RPMI7951 (cell line): Measurements from ENCODE around the gene SBNO2. TPM values are rescaled to one million over a fixed set of nuclear protein-coding genes. Genes with fewer than 3 reads are reported as not detected.
A peak's percentile ranks its signal among the peaks of the same experiment; 100 is the strongest.

Experiments used
- DNase-seq: peaks from one replicate; pipeline ENCODE4 v3.0.0-alpha.2; 2012; ENCODE audit warnings: low read depth
- total RNA-seq: library from RNA; depleted of rRNA; stranded (reverse); fragments of >200 nt; shearing (Covaris generic); gene quantifications from 2 replicates; pipeline ENCODE4 v1.2.3, GENCODE V29; 2014

SBNO2 gene
- total RNA-seq, 1 experiment from 2014 or later: 12.1 TPM

DNA sequence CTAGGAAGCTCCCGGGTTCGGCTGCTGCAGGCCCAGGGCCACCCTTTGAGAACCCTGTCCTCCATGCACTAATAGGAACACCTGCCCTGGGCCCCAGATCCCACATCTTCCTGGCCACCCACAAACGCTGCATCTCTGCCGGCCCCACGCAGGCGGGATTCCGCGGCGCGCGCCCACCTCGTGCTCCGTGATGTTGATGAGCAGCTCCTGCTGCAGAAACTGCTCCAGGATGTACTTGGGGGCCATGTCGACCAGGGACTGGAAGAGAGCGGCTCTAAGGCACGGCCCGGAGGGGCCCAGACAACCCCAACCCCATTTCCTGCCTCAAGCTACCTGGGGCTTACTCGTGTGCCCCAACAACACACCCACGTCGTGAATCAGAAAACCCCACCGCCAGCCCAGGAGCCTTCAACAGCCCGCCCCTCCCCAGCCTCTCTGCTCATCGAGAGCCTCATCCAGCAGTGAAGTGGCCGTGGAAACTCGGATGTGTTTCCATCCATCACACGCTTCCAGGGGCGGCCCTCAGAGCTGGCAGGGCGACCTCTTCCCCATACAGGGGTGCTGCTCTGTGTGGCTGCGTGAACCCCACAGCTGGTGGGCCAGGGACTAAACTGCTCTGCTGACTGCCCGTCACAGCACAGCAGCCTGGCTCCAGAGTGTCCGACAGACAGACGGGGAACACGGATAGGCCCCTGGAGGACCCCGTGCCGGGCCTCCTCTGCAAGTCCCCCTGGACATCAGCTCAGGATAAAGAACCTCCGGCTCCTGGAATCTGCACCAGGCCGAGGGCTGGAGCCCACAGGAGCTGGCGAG, 83.1 kb downstream of the SBNO2 start:
- no peak for DNase-seq

DNA sequence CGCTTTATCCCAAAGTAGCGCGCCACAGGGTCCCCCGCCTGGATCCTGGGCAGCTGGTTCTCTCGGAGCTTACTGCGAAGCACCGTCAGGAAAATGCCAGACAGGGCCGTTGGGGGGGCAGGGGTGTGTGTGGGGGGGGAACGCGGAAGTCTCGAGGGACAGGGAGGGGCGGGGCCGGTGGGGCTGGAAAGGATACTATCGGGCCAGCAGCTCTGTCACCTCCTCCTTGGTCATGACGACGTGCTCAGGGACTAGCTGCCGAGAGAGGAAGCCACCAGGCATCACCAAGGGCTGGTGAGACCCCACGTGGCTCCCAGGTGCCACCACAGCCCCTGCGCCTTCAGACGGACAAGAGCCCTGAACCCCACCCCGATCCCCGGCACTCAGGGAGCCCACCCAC, 84.2 kb downstream of the SBNO2 start:
- no peak for DNase-seq

GRCh38 chr19:1089126-1089771, 84.8 kb downstream of the SBNO2 start:
- DNase-seq: no peak

DNA sequence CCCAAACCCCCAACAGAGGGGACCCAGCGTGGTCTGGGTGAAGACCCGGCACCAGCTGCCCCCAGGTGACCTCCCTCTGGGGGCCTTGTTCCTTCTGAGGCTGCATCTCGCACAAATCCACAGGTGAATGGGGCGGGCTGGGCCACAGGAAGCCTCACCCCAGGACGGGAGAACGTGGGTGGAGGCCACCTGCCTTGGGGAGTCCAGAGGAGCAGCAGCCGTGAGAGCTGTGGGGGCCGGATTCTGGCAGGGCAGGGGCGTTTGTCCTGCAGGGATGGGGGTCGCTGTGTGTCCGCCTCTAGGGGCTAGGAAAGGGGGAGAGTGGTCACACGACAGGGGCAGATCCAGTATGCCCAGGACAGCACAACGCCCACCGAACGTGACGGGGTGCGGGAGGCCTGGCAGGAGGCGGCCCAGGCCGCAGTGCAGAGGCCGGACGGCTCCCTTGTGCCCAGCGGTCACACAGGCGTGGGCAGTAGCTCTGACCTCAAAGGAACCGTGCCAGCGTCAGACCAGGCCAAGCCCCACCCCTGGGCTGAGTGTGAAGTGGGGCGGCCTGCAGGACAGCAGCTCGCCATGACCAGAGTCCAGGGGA, 85.6 kb downstream of the SBNO2 start:
- DNase-seq: no peak

- DNase-seq: no peak
Observed at GRCh38 chr19:1087813-1088415, 86.2 kb downstream of the SBNO2 start.

DNA sequence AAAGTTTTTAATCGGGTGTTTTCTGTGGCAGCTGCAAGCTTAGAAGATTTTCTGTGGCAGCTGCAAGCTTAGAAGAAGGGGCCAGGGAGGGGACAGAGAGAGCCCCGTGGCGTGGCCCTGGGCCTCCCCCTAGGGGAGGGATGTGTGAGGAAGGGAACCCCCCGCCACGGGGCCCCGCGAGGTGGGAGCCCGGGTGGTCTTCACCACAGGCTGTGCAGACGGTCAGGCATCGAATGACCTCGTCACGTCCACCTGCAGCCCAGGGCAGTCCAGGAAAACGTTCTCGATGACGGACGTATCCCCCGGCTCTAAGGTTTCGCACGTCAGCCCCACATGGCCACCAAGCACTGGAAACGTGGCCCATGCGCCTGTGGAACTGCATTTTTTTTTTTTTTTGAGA, 87.5 kb downstream of the SBNO2 start:
- no peak for DNase-seq

DNA sequence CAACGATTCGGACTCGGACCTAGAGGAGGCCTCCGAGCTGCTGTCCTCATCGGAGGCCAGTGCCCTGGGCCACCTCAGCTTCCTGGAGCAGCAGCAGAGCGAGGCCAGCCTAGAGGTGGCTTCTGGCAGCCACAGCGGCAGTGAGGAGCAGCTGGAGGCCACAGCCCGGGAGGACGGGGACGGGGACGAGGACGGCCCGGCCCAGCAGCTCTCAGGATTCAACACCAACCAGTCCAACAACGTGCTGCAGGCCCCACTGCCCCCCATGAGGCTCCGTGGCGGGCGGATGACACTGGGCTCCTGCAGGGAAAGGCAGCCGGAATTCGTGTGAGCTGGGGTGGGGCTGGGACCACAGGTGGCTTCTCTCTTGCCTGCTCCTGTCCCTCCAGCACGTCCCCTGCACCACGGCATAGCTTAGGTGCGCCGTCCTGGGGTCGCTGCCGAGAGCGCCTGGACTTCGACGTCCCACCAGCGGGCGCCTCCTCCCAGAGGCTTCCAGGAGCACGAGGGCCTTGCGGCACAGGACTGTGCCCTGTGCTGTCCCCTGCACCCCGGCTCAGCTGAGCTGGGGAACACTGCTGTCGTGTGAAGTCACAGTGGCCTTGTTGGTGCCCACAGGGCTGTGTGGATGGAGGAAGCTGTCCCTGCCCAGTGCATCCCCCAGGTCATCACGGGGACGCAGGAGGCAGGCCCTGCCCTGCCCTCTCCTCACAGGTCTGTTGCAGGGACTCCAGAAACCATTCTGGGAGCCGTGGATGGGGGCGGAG, 88.2 kb downstream of the SBNO2 start:
- no peak for DNase-seq

DNA sequence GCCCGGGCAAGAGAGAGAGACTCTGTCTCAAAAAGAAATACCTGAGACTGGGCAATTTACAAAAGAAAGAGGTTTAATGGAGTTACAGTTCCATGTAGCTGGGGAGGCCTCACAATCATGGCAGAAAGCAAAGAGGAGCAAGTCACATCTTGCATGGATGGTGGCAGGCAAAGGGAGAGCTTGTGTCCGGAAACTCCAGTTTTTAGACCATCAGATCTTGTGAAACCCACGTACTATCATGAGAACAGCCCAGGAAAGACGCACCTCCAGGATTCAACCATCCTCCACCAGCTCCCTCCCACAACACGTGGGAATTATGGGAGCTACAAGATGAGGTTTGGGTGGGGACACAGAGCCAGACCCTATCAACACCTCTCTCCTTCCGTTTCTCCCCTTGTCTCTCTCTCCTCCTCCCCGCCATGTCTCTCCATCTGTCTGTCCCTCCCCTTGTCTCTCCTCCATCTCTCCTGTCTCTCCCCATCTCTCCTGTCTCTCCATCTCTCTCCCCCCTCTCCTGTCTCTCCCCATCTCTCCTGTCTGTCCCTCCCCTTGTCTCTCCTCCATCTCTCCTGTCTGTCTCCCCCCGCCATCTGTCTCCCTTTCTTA, 88.9 kb downstream of the SBNO2 start:
- no peak for DNase-seq

DNA sequence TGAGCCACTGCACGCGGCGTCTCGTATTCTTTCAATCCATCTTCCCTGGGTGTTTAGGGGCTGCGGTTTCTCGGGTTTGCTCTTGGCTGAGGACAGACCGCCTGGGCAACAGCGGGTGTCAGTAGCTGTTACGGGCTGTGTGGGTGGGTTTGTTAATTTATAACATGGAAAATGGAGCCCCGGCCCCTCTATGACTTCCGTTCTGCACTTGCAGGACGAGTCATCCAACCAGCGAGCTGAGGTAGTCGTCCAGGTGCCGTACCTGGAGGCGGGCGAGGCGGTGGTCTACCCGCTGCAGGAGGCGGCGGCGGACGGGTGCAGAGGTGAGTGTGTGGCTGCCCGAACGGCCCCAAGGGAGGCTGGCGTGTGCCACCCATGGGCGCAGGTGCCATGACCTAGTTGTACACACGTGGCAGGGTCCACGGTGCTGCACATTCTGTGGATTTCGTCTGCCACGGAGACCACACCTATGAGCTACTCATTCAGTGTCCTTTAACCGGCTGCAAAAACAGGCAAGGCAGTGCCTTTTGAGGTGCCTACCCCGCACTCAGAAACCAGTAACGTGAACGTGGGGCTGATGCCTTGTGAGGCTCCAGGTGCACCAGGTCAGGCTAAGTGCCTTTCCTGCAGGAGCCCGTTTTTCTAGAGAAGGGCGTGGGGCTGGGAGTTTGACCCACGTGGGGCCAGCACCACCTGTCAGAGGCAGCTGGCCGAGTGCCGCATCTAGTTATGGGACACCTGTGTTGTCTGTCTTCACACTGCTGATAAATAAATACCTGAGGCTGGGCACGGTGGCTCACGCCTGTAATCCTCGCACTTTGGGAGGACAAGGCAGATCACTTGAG, 89.8 kb downstream of the SBNO2 start:
- no peak for DNase-seq

- DNase-seq: no peak
Observed at GRCh38 chr19:1082928-1083816, 90.9 kb downstream of the SBNO2 start.

DNA sequence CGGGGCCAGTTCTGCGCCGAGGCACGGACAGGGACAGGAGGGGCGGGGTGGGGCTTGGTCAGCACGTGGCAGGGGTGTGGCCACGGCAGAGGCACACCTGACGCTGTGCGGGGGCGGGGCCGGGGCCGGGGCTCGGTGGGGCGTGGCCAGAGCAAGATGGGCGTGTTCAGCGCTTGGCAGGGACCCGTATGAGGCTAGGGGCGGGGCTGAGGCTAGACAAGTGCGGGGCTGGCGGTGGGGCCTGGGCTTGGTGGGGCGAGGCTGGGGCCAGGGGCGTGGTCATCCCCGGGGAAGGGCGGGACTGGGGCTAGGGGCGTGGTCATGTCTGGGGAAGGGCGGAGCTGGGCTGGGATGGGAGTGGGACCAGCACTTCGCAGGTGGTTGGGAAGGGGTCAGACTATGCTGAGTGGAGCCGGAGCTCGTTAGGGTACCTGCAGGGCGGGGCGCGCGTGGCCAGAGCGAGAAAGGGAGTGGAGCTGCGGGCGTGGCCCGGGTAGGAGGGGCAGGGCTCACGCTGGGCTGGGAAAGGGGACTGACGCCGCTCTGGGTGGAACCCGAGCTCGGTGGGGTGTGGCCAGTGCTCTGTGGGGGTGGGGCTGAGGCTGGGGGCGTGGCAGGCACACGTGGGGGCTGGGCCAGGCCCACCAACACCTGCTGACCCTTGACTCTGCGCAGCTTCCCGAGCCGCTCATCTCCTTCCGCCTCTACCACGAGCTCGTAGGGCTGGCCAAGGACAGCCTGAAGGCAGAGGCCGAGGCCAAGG, 91.7 kb downstream of the SBNO2 start:
- peak; percentile 57 for DNase-seq

DNA sequence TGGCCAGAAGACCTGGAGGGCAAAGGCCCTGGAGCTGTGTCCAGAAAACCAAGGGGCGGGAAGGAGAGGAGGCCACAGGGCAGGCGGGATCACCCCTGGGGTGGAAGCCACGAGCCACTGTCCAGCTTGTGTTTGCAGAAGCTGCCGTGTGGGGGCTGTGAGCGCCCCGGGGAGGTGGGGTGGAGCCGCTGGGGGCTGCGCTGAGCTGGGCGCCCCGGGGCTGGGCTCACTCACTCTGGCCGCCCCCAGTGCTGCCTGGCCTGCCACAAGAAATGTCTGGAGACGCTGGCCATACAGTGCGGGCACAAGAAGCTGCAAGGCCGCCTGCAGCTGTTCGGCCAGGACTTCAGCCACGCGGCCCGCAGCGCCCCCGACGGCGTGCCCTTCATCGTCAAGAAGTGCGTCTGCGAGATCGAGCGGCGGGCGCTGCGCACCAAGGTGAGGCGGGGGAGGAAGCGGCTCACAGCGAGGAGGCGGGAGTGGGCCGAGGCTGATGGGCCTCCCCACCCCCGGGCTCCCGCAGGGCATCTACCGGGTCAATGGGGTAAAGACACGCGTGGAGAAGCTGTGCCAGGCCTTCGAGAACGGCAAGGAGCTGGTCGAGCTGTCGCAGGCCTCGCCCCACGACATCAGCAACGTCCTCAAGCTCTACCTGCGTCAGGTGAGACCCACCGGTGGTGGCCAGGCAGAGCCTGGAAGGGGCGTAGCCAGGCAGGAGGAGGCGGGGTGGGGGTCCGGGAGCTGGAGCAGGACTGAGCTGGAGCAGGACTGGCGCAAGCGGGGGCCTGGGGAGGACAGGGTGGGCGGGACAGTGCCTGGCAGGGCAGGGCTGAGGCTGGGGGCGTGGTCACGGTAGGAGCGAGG, 92.5 kb downstream of the SBNO2 start:
- DNase-seq: no peak

GRCh38 chr19:1080360-1081161, 93.5 kb downstream of the SBNO2 start:
- DNase-seq: no peak

DNA sequence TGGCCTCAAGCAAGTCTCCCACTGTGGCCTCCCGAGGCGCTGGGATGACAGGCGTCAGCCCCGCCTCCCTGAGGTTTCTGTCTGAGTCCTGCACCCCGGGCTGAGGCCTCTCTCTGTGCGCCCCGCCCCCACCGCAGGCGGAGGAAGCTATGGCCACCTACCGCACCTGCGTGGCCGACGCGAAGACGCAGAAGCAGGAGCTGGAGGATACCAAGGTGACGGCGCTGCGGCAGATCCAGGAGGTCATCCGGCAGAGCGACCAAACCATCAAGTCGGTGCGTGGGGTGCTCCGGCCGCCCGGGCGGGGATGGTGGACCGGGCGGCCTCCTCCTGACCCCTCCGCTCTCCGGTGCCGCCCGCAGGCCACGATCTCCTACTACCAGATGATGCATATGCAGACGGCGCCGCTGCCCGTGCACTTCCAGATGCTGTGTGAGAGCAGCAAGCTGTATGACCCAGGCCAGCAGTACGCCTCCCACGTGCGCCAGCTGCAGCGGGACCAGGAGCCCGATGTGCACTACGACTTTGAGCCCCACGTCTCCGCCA, 94.4 kb downstream of the SBNO2 start:
- DNase-seq: no peak

DNA sequence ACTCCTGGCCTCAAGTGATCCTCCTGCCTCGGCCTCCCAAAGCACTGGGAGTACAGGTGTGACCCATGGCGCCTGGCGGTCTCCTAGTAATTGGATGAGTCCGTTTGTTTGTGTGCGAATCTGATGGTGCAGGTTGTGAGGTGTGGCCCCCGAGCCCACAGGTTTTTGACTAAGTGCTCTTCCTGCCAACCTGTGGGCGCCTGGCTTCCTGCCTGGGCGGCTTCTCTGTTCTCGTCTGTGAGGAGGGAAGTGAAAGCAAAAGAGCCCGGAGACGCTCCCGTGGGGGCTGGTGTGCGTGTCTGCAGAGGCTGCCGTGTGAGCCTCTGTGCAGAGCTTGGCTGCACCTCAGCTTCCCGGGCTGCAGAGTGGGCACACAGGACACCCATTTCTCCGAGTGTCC, 97.1 kb downstream of the SBNO2 start:
- no peak for DNase-seq

DNA sequence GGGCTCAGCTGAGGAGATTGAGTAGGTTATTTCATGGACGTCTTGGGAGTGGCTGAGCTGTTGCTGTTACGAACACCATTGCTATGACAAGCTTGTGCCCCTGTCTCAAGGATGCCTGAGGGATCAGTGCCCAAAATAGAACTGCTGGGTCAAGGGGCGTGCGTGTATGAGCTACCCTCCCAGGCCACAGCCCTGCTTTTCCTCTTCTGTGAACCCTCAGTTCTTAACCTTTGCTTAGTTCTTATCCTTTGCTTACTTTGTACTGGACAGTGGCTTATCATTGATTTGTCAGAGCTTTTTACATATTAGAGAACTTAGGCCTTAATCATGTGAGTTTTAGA, 98.1 kb downstream of the SBNO2 start:
- DNase-seq: peak; percentile 33
